ENCODE results near the gene CLDND1.

Gene CLDND1

GRCh38 chr3:98518816-98519215 lies 3.9 kb downstream of the CLDND1 start:
- Histone ChIP-seq H3K36me3 (ENCODE audit: control insufficient read depth in 1 of 2, insufficient read depth in 2 of 2, low read length in 2 of 2) (peaks cover 21 to 40% of the 10 kb centered on the region in 2 donors), H3K9ac (ENCODE audit: low read depth in 1 of 2, low read length in 2 of 2) (no peak overlapping the region), H3K27me3 (ENCODE audit: control insufficient read depth in 1 of 2, insufficient read depth in 2 of 2, low read length in 2 of 2) (no peaks in the 10 kb centered on the region), H3K4me1 (ENCODE audit: control insufficient read depth in 1 of 2, insufficient read depth in 2 of 2, low read length in 2 of 2) (peaks cover 17 to 27% of the 10 kb centered on the region in 2 donors), H3K4me3 (ENCODE audit: low read depth in 1 of 2, low read length in 2 of 2) (no peak overlapping the region), H3K9me3 (ENCODE audit: control insufficient read depth in 1 of 2, low read length in 2 of 2) (no peaks in the 10 kb centered on the region), H3K27ac (ENCODE audit: low read depth, low read length) (no peak overlapping the region)

DNA sequence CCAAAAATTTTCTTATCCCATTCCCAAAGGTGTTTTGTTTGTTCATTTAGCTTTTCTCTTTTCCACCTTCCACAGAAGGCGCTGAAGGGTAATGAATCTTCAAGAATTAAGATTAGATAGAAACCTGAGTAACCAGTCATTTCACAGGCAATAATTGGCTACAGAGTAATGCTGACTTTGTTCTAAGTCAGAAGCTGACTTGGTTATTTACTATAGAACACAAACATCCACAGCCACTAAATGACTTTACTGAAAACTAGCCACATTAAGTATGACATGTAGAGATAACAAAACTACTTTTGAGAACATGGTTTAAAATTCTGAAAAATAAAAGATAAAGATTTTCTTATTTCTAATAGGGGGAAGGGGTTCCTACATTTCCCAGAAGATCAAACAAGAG lies 7.8 kb downstream of the CLDND1 start:
- no peak overlapping the region for H3K9ac ChIP-seq (ENCODE audit: low read depth in 1 of 2, low read length in 2 of 2)
- H3K9me3 ChIP-seq (ENCODE audit: control insufficient read depth in 1 of 2, low read length in 2 of 2): no peaks in the 10 kb centered on the region
- peaks cover 18 to 34% of the 10 kb centered on the region in 2 donors for H3K36me3 ChIP-seq (ENCODE audit: control insufficient read depth in 1 of 2, insufficient read depth in 2 of 2, low read length in 2 of 2)
- H3K4me3 ChIP-seq (ENCODE audit: low read depth in 1 of 2, low read length in 2 of 2): no peak overlapping the region
- H3K27me3 ChIP-seq (ENCODE audit: control insufficient read depth in 1 of 2, insufficient read depth in 2 of 2, low read length in 2 of 2): no peaks in the 10 kb centered on the region
- H3K27ac ChIP-seq (ENCODE audit: low read depth, low read length): no peak overlapping the region
- peaks cover 4 to 9% of the 10 kb centered on the region in 2 donors for H3K4me1 ChIP-seq (ENCODE audit: control insufficient read depth in 1 of 2, insufficient read depth in 2 of 2, low read length in 2 of 2)

DNA sequence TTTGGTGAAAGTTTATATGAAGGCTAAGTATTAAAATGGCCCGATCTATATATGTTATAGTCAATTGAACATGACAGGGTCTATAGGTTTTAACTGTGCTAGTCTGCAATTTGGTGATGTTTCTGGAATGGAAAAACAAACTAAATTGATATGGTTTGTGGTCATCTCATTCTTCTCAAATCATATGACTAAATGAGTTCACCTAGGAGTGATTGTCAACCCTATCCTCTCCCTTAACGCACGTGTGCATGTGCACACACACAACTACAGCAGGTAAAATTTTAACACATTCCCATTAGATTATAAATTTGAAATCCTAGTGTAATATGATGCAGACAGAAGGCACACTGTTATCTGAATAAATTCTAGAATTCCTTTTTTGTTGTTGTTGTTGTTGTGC lies 9.0 kb downstream of the CLDND1 start:
- no peaks in the 10 kb centered on the region for H3K27me3 ChIP-seq (ENCODE audit: control insufficient read depth in 1 of 2, insufficient read depth in 2 of 2, low read length in 2 of 2)
- H3K27ac ChIP-seq (ENCODE audit: low read depth, low read length): no peak overlapping the region
- H3K36me3 ChIP-seq (ENCODE audit: control insufficient read depth in 1 of 2, insufficient read depth in 2 of 2, low read length in 2 of 2): peaks cover 18 to 24% of the 10 kb centered on the region in 2 donors
- no peaks in the 10 kb centered on the region for H3K4me1 ChIP-seq (ENCODE audit: control insufficient read depth in 1 of 2, insufficient read depth in 2 of 2, low read length in 2 of 2)
- H3K4me3 ChIP-seq (ENCODE audit: low read depth in 1 of 2, low read length in 2 of 2): no peak overlapping the region
- no peak overlapping the region for H3K9ac ChIP-seq (ENCODE audit: low read depth in 1 of 2, low read length in 2 of 2)
- H3K9me3 ChIP-seq (ENCODE audit: control insufficient read depth in 1 of 2, low read length in 2 of 2): no peaks in the 10 kb centered on the region

- H3K27me3 ChIP-seq (ENCODE audit: control insufficient read depth in 1 of 2, insufficient read depth in 2 of 2, low read length in 2 of 2): no peaks in the 10 kb centered on the region
- H3K36me3 ChIP-seq (ENCODE audit: control insufficient read depth in 1 of 2, insufficient read depth in 2 of 2, low read length in 2 of 2): peaks cover 18% of the 10 kb centered on the region in 2 donors
- no peaks in the 10 kb centered on the region for H3K9me3 ChIP-seq (ENCODE audit: control insufficient read depth in 1 of 2, low read length in 2 of 2)
- H3K4me3 ChIP-seq (ENCODE audit: low read depth in 1 of 2, low read length in 2 of 2): no peak overlapping the region
- H3K9ac ChIP-seq (ENCODE audit: low read depth in 1 of 2, low read length in 2 of 2): no peak overlapping the region
- H3K4me1 ChIP-seq (ENCODE audit: control insufficient read depth in 1 of 2, insufficient read depth in 2 of 2, low read length in 2 of 2): no peaks in the 10 kb centered on the region
- no peak overlapping the region for H3K27ac ChIP-seq (ENCODE audit: low read depth, low read length)
Measured at GRCh38 chr3:98513091-98513511, 9.6 kb downstream of the CLDND1 start.

DNA sequence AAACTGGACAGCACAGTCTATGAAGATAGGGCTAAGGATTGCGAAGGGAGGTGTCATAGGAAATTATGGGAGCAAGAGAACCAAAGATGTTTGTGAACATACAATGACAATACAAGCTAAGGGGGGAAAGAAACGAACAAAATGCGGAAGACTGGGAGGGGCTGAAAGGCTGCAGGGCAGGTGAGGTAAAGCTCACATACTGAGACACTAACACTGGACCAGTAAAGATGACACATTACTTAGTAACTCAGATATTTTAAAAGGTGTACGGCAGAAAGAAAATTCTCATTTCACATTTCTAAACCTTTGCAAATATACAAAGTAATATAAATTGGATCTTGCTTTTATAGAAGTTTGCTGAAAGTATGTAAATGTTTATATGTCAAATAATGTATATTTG lies 10.1 kb downstream of the CLDND1 start:
- Histone ChIP-seq H3K36me3 (ENCODE audit: control insufficient read depth in 1 of 2, insufficient read depth in 2 of 2, low read length in 2 of 2) (peaks cover 15 to 18% of the 10 kb centered on the region in 2 donors), H3K27ac (ENCODE audit: low read depth, low read length) (no peak overlapping the region), H3K27me3 (ENCODE audit: control insufficient read depth in 1 of 2, insufficient read depth in 2 of 2, low read length in 2 of 2) (no peaks in the 10 kb centered on the region)

DNA sequence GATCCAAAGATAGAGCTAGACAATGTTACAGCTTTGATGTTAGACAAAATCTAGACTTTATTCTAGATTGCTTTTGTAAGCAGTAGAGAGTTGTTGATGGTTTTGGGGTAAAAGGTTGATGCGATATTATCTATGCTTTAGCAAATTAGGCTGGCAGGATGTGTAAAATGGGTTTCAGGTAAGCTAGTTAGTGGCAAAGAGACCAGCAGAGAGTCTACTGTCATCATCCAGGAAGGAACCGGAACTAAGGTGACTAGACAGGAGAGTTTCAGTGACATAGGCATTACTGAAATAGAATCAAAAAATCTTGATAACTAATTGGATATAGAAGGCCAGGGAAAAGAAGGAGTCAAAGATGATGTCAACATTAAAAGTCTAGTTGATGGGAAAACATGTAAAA lies 14.1 kb downstream of the CLDND1 start:
- no peak overlapping the region for H3K27ac ChIP-seq (ENCODE audit: low read depth, low read length)
- H3K9me3 ChIP-seq (ENCODE audit: control insufficient read depth in 1 of 2, low read length in 2 of 2): no peaks in the 10 kb centered on the region
- no peaks in the 10 kb centered on the region for H3K4me1 ChIP-seq (ENCODE audit: control insufficient read depth in 1 of 2, insufficient read depth in 2 of 2, low read length in 2 of 2)
- no peak overlapping the region for H3K9ac ChIP-seq (ENCODE audit: low read depth in 1 of 2, low read length in 2 of 2)
- no peaks in the 10 kb centered on the region for H3K36me3 ChIP-seq (ENCODE audit: control insufficient read depth in 1 of 2, insufficient read depth in 2 of 2, low read length in 2 of 2)
- H3K27me3 ChIP-seq (ENCODE audit: control insufficient read depth in 1 of 2, insufficient read depth in 2 of 2, low read length in 2 of 2): no peaks in the 10 kb centered on the region
- H3K4me3 ChIP-seq (ENCODE audit: low read depth in 1 of 2, low read length in 2 of 2): no peak overlapping the region

More for the DNA sequence above, 10.1 kb downstream of the CLDND1 start:
- Histone ChIP-seq H3K9ac (ENCODE audit: low read depth in 1 of 2, low read length in 2 of 2) (no peak overlapping the region), H3K4me1 (ENCODE audit: control insufficient read depth in 1 of 2, insufficient read depth in 2 of 2, low read length in 2 of 2) (no peaks in the 10 kb centered on the region), H3K4me3 (ENCODE audit: low read depth in 1 of 2, low read length in 2 of 2) (no peak overlapping the region), H3K9me3 (ENCODE audit: control insufficient read depth in 1 of 2, low read length in 2 of 2) (no peaks in the 10 kb centered on the region)

GRCh38 chr3:98504539-98504938 lies 18.2 kb downstream of the CLDND1 start:
- Histone ChIP-seq H3K9ac (ENCODE audit: low read depth in 1 of 2, low read length in 2 of 2) (no peak overlapping the region), H3K4me1 (ENCODE audit: control insufficient read depth in 1 of 2, insufficient read depth in 2 of 2, low read length in 2 of 2) (no peaks in the 10 kb centered on the region), H3K36me3 (ENCODE audit: control insufficient read depth in 1 of 2, insufficient read depth in 2 of 2, low read length in 2 of 2) (no peaks in the 10 kb centered on the region), H3K27me3 (ENCODE audit: control insufficient read depth in 1 of 2, insufficient read depth in 2 of 2, low read length in 2 of 2) (no peaks in the 10 kb centered on the region), H3K27ac (ENCODE audit: low read depth, low read length) (no peak overlapping the region), H3K9me3 (ENCODE audit: control insufficient read depth in 1 of 2, low read length in 2 of 2) (no peaks in the 10 kb centered on the region), H3K4me3 (ENCODE audit: low read depth in 1 of 2, low read length in 2 of 2) (no peak overlapping the region)

DNA sequence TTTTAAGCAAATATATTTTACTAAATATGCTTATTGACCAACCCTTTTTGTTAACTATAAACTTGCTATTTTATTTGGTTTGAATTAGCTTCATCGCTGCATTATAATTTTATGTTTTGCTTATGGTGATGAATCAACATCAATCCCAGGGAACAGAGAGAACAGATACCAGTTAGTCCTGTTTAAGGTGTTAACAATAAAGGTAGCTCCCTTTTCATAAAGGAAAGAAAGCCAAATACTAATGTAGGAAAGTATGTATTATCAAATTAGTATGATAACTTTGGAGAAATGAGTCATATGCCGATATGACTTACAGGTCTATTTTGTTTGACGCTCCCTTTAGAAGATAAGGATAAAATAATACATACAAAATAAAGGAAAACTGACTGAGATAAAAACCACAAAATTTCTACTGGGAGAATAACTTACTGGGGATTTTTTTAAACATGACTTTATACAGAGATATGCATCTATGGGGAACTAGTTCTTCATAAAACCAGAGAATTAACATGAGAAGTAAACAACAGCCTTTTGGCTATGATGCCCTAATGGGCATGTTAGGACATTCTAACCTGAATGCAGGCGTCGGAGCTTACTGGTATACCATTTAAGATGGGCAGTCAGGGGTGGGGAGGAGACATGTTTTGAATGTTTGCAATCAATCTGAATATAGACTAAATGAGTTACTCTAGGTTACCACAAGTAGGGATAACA lies 20.7 kb downstream of the CLDND1 start:
- no peaks in the 10 kb centered on the region for H3K27me3 ChIP-seq (ENCODE audit: control insufficient read depth in 1 of 2, insufficient read depth in 2 of 2, low read length in 2 of 2)

DNA sequence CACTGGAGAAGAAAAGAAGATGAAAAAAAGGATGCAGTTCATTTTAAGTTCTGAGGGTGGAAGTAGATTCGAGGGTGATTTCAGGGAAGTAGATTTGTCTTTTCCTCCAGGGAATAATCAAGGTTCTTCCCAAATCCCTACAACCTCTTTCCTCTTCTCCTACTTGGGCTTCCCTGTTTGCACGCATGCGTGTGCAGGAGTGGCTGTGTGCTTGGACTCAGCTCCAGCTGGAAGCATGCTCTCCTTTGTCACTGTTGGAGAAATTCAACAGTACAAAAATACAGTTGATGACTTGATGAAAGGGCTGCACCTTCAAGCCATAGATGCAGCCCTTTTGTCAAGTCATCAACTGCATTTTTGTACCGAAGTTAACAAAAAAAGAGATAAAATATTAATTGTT lies 21.4 kb downstream of the CLDND1 start:
- no peak overlapping the region for H3K4me3 ChIP-seq (ENCODE audit: low read depth in 1 of 2, low read length in 2 of 2)
- H3K27me3 ChIP-seq (ENCODE audit: control insufficient read depth in 1 of 2, insufficient read depth in 2 of 2, low read length in 2 of 2): no peaks in the 10 kb centered on the region
- no peaks in the 10 kb centered on the region for H3K4me1 ChIP-seq (ENCODE audit: control insufficient read depth in 1 of 2, insufficient read depth in 2 of 2, low read length in 2 of 2)
- H3K36me3 ChIP-seq (ENCODE audit: control insufficient read depth in 1 of 2, insufficient read depth in 2 of 2, low read length in 2 of 2): no peaks in the 10 kb centered on the region
- H3K27ac ChIP-seq (ENCODE audit: low read depth, low read length): no peak overlapping the region
- H3K9ac ChIP-seq (ENCODE audit: low read depth in 1 of 2, low read length in 2 of 2): no peak overlapping the region
- H3K9me3 ChIP-seq (ENCODE audit: control insufficient read depth in 1 of 2, low read length in 2 of 2): no peaks in the 10 kb centered on the region

More for the DNA sequence above, 20.7 kb downstream of the CLDND1 start:
- no peaks in the 10 kb centered on the region for H3K9me3 ChIP-seq (ENCODE audit: control insufficient read depth in 1 of 2, low read length in 2 of 2)
- no peaks in the 10 kb centered on the region for H3K36me3 ChIP-seq (ENCODE audit: control insufficient read depth in 1 of 2, insufficient read depth in 2 of 2, low read length in 2 of 2)
- H3K9ac ChIP-seq (ENCODE audit: low read depth in 1 of 2, low read length in 2 of 2): no peak overlapping the region
- no peak overlapping the region for H3K27ac ChIP-seq (ENCODE audit: low read depth, low read length)
- H3K4me1 ChIP-seq (ENCODE audit: control insufficient read depth in 1 of 2, insufficient read depth in 2 of 2, low read length in 2 of 2): no peaks in the 10 kb centered on the region
- no peak overlapping the region for H3K4me3 ChIP-seq (ENCODE audit: low read depth in 1 of 2, low read length in 2 of 2)

DNA sequence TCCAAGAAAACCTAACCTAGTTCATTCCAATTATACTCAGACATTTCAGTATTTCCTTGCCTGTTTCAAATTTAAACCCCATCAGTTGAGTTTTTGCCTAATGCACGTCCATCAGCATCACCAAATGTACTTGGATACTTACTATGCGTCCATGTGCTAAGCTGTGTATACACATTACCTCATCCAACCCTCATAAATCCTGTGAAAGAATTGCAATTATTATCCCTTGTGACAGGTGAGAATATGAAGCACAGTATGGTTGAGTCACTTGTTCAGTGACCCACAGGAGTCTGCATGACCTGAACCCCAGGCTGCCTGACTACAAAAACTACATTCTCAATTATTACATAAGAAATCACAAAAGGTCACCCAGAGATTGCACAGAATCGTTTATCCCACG lies 22.7 kb downstream of the CLDND1 start:
- H3K36me3 ChIP-seq (ENCODE audit: control insufficient read depth in 1 of 2, insufficient read depth in 2 of 2, low read length in 2 of 2): no peaks in the 10 kb centered on the region
- H3K27me3 ChIP-seq (ENCODE audit: control insufficient read depth in 1 of 2, insufficient read depth in 2 of 2, low read length in 2 of 2): no peaks in the 10 kb centered on the region
- H3K9me3 ChIP-seq (ENCODE audit: control insufficient read depth in 1 of 2, low read length in 2 of 2): no peaks in the 10 kb centered on the region
- H3K9ac ChIP-seq (ENCODE audit: low read depth in 1 of 2, low read length in 2 of 2): no peak overlapping the region
- no peak overlapping the region for H3K4me3 ChIP-seq (ENCODE audit: low read depth in 1 of 2, low read length in 2 of 2)
- H3K27ac ChIP-seq (ENCODE audit: low read depth, low read length): no peak overlapping the region
- no peaks in the 10 kb centered on the region for H3K4me1 ChIP-seq (ENCODE audit: control insufficient read depth in 1 of 2, insufficient read depth in 2 of 2, low read length in 2 of 2)

Measured in duodenal mucosa (tissue), 2 donors.